Caco-2 (cell line): Measurements from ENCODE around the gene PAFAH2. TPM values are rescaled to one million over a fixed set of nuclear protein-coding genes. Genes with fewer than 3 reads are reported as not detected.

Experiments used
- BruUV-seq: library from RNA; stranded (reverse); fragments of 400-500 nt; replicated peaks from 2 replicates; lab custom pipeline; 2021; lab: Mats Ljungman, UMichigan
- CTCF ChIA-PET: fragments of 300-600 bp; sonication (Branson Sonifier 250); formaldehyde crosslinking; loops from one replicate; lab custom pipeline; 2022; ENCODE audit warnings: antibody characterized with exemption; lab: Charles Lee
- POLR2A ChIA-PET: fragments of 300-600 bp; sonication (Branson Sonifier 250); formaldehyde crosslinking; loops from one replicate; lab custom pipeline; 2022; ENCODE audit warnings: antibody characterized with exemption; lab: Charles Lee
- DNase-seq, 2 experiments: peaks; one replicate each; pipeline versions ENCODE4 v3.0.0 to v3.0.0-alpha.2; 2020 to 2022
- H3K27me3 ChIP-seq: replicated peaks from 2 replicates; pipeline ENCODE4 v1.6.0; 2011; ENCODE audit warnings: low read length; ENCODE audit not compliant: control insufficient read depth, insufficient read depth
- H3K36me3 ChIP-seq: 2 replicates; pipeline ENCODE4 v1.5.1; 2011; ENCODE audit warnings: low read length; ENCODE audit not compliant: control insufficient read depth, insufficient read depth
- H3K4me1 ChIP-seq: fragments of 250-450 bp; sonication (Bioruptor Pico); 2 replicates; pipeline ENCODE4 v1.5.1; 2020; ENCODE audit warnings: mild to moderate bottlenecking
- H3K4me3 ChIP-seq: 2 replicates; pipeline ENCODE4 v1.5.1; 2011; ENCODE audit warnings: low read depth, mild to moderate bottlenecking, control low read depth, low read length
- H3K9me3 ChIP-seq: fragments of 250-450 bp; sonication (Bioruptor Pico); 2 replicates; pipeline ENCODE4 v1.5.1; 2020; ENCODE audit warnings: mild to moderate bottlenecking, moderate library complexity
- H3K27ac Mint-ChIP-seq: one replicate; pipeline ENCODE4 v1.8.0; 2022; ENCODE audit warnings: mixed read lengths; ENCODE audit not compliant: unreplicated experiment
- H3K27me3 Mint-ChIP-seq: one replicate; pipeline ENCODE4 v1.8.0; 2022; ENCODE audit warnings: mixed read lengths; ENCODE audit not compliant: insufficient read depth, unreplicated experiment
- H3K36me3 Mint-ChIP-seq: one replicate; pipeline ENCODE4 v1.8.0; 2022; ENCODE audit warnings: mild to moderate bottlenecking, mixed read lengths; ENCODE audit not compliant: insufficient read depth, unreplicated experiment
- H3K4me1 Mint-ChIP-seq: one replicate; pipeline ENCODE4 v1.8.0; 2022; ENCODE audit warnings: low read depth, mixed read lengths; ENCODE audit not compliant: unreplicated experiment
- H3K4me3 Mint-ChIP-seq: one replicate; pipeline ENCODE4 v1.8.0; 2022; ENCODE audit warnings: mild to moderate bottlenecking, moderate library complexity, mixed read lengths; ENCODE audit not compliant: unreplicated experiment
- H3K9me3 Mint-ChIP-seq: one replicate; pipeline ENCODE4 v1.8.0; 2022; ENCODE audit warnings: mixed read lengths; ENCODE audit not compliant: unreplicated experiment
- CTCF ChIP-seq, 2 experiments: fragments of 200-600 bp in 1 of 2; IDR thresholded peaks; 1 replicate in 1 of 2; 2 replicates in 1 of 2; pipeline versions ENCODE4 v1.5.1 to v1.8.0; 2011 to 2022; ENCODE audit warnings: antibody characterized with exemption in 1 of 2, control low read depth in 1 of 2, inconsistent platforms in 1 of 2, low read depth in 1 of 2, low read length in 1 of 2, mild to moderate bottlenecking in 1 of 2, moderate library complexity in 1 of 2; ENCODE audit not compliant: insufficient read depth in 1 of 2, severe bottlenecking in 1 of 2, unreplicated experiment in 1 of 2
- intact Hi-C: fragments of 100-400 bp; cut with micrococcal nuclease; formaldehyde crosslinking; loops from one replicate; pipeline ENCODE4 v1.10.0; 2022; ENCODE audit not compliant: unreplicated experiment
- total RNA-seq: library from RNA; stranded (reverse); gene quantifications from 2 replicates; pipeline ENCODE4 v1.2.3, GENCODE V29; 2022

PAFAH2 gene
- total RNA-seq, 1 experiment from 2014 or later = 8.0 TPM

GRCh38 chr1:26014179-26014578 is 16.3 kb upstream of the PAFAH2 start:
- POLR2A ChIA-PET = no interaction called here
- BruUV-seq = no TSS peak
- DNase-seq = no peak
- intact Hi-C loops = no loop called here
- Mint-ChIP-seq H3K9me3 (no peaks in the 10 kb centered on the region), H3K27ac (no peak overlapping the region), H3K36me3 (no peaks in the 10 kb centered on the region), H3K27me3 (no peaks in the 10 kb centered on the region), H3K4me3 (no peak overlapping the region), H3K4me1 (no peaks in the 10 kb centered on the region)
- Histone ChIP-seq H3K27me3 (no peaks in the 10 kb centered on the region), H3K4me1 (no peaks in the 10 kb centered on the region), H3K36me3 (no peaks in the 10 kb centered on the region), H3K4me3 (no peak overlapping the region), H3K9me3 (no peaks in the 10 kb centered on the region)
- no peak for TF ChIP-seq CTCF (IDR thresholded peaks at IDR 0.05; ENCODE audit: insufficient read depth in 1 of 2, low read depth in 1 of 2, low read length in 1 of 2, severe bottlenecking in 1 of 2, unreplicated experiment in 1 of 2)
- CTCF ChIA-PET = no interaction called here

GRCh38 chr1:26012864-26013263 is 15.0 kb upstream of the PAFAH2 start:
- no TSS peak for BruUV-seq
- ChIA-PET CTCF (interaction anchor here (1.2 kb wide), 1 partner anchor 137 kb away, joined by 6 read pairs; no protein-coding TSS in a partner anchor), POLR2A (no interaction called here)
- intact Hi-C loops = no loop called here
- Histone ChIP-seq H3K9me3 (no peaks in the 10 kb centered on the region), H3K27me3 (no peaks in the 10 kb centered on the region), H3K36me3 (no peaks in the 10 kb centered on the region), H3K4me3 (no peak overlapping the region), H3K4me1 (no peaks in the 10 kb centered on the region)
- no peak for TF ChIP-seq CTCF (IDR thresholded peaks at IDR 0.05; ENCODE audit: insufficient read depth in 1 of 2, low read depth in 1 of 2, low read length in 1 of 2, severe bottlenecking in 1 of 2, unreplicated experiment in 1 of 2)
- Mint-ChIP-seq H3K27me3 (no peaks in the 10 kb centered on the region), H3K36me3 (no peaks in the 10 kb centered on the region), H3K9me3 (no peaks in the 10 kb centered on the region), H3K4me3 (no peak overlapping the region), H3K27ac (no peak overlapping the region), H3K4me1 (no peaks in the 10 kb centered on the region)
- no peak for DNase-seq

- H3K4me1 ChIP-seq = no peaks in the 10 kb centered on the region
- CTCF ChIA-PET = interaction anchor here (1.4 to 2.1 kb wide), 2 partner anchors 14 to 115 kb away, joined by 4 to 10 read pairs; no protein-coding TSS in a partner anchor
- Mint-ChIP-seq H3K27me3 (no peaks in the 10 kb centered on the region), H3K4me1 (no peaks in the 10 kb centered on the region), H3K9me3 (no peaks in the 10 kb centered on the region), H3K27ac (no peak overlapping the region), H3K4me3 (no peak overlapping the region), H3K36me3 (no peaks in the 10 kb centered on the region)
- TF ChIP-seq CTCF (IDR thresholded peaks at IDR 0.05; ENCODE audit: insufficient read depth in 1 of 2, low read depth in 1 of 2, low read length in 1 of 2, severe bottlenecking in 1 of 2, unreplicated experiment in 1 of 2) = no peak
- no peaks in the 10 kb centered on the region for H3K27me3 ChIP-seq
- no peaks in the 10 kb centered on the region for H3K9me3 ChIP-seq
- intact Hi-C loops = loop anchor here (1.0 kb wide), 2 partner anchors 116 to 174 kb away; no protein-coding TSS in a partner anchor
- BruUV-seq = no TSS peak
- no peak overlapping the region for H3K4me3 ChIP-seq
- DNase-seq = no peak
- H3K36me3 ChIP-seq = no peaks in the 10 kb centered on the region
- POLR2A ChIA-PET = no interaction called here
Observed at GRCh38 chr1:26010825-26011224, 13.0 kb upstream of the PAFAH2 start.
